GM21526 (cell line): Measurements from ENCODE around the gene FBXL12.
"Not testable (repeated sequence)": the region's sequence is repeated elsewhere in the genome, so short reads cannot be mapped to it uniquely, and the experiment has no call there.

ENCODE experiments used
- ATAC-seq: cut with Tn5 transposase; IDR thresholded peaks from one replicate; pipeline ENCODE4 v1.9.1; 2021; ENCODE audit warnings: moderate library complexity; ENCODE audit not compliant: unreplicated experiment, low FRiP score

The FBXL12 gene

GRCh38 chr19:9842834-9843625, 24.2 kb upstream of the FBXL12 start:
- no peak for ATAC-seq

- ATAC-seq, result no peak
Measured at GRCh38 chr19:9839415-9839814, 20.5 kb upstream of the FBXL12 start.

- ATAC-seq, result no peak
Measured at GRCh38 chr19:9838324-9838723, 19.4 kb upstream of the FBXL12 start.

- no peak for ATAC-seq
Measured at GRCh38 chr19:9836021-9836420, 17.1 kb upstream of the FBXL12 start.

GRCh38 chr19:9835507-9835949, 16.6 kb upstream of the FBXL12 start:
- ATAC-seq, result peak; percentile 16

GRCh38 chr19:9834726-9835506, 16.0 kb upstream of the FBXL12 start, which contains the start of gene PIN1:
Gene PIN1 (plus strand): TSS chr19:9835318. CDS start chr19:9835345, 27 bp downstream.
- ATAC-seq, result peak; percentile 86

GRCh38 chr19:9834307-9834725, 15.4 kb upstream of the FBXL12 start:
- no peak for ATAC-seq

- no peak for ATAC-seq
Measured at GRCh38 chr19:9828551-9829063, 9.7 kb upstream of the FBXL12 start.

- peak; percentile 75 for ATAC-seq
Measured at GRCh38 chr19:9827289-9828238, 8.7 kb upstream of the FBXL12 start, which contains the start of gene UBL5. Gene UBL5 (plus strand): TSS chr19:9827918. CDS start chr19:9828338, 420 bp downstream.

GRCh38 chr19:9823816-9824215, 4.9 kb upstream of the FBXL12 start:
- no peak for ATAC-seq

GRCh38 chr19:9820034-9820433, 1.2 kb upstream of the FBXL12 start:
- not testable (repeated sequence) for ATAC-seq

GRCh38 chr19:9819596-9819909, 674 bp upstream of the FBXL12 start:
- ATAC-seq, result no peak

- no peak for ATAC-seq
Measured at GRCh38 chr19:9818175-9818733, 625 bp downstream of the FBXL12 start.

GRCh38 chr19:9811139-9811538, 7.7 kb downstream of the FBXL12 start:
- no peak for ATAC-seq

GRCh38 chr19:9808855-9809824, 9.7 kb downstream of the FBXL12 start:
- no peak for ATAC-seq

GRCh38 chr19:9806803-9807202, 12.1 kb downstream of the FBXL12 start:
- ATAC-seq, result no peak

- no peak for ATAC-seq
Measured at GRCh38 chr19:9801976-9802375, 16.9 kb downstream of the FBXL12 start.

- ATAC-seq, result no peak
Measured at GRCh38 chr19:9799162-9799561, 19.7 kb downstream of the FBXL12 start.

- no peak for ATAC-seq
Measured at GRCh38 chr19:9797871-9798270, 21.0 kb downstream of the FBXL12 start.
